ENCODE results near the gene ENOX1.

- TF ChIP-seq EZH2 (IDR thresholded peaks at IDR 0.05; ENCODE audit: low read length, unreplicated experiment) (no peak), CTCF (conservative IDR thresholded peaks at IDR 0.05; ENCODE audit: low read depth, low read length) (no peak), EZH2phosphoT487 (IDR thresholded peaks at IDR 0.05; ENCODE audit: borderline replicate concordance, low read length) (no peak)
Measured at GRCh38 chr13:43425234-43425633, 361.5 kb downstream of the ENOX1 start.
